Mesendoderm (in vitro differentiated cells): ENCODE results near the gene ULBP3.
A peak's percentile ranks its signal among the peaks of the same experiment; 100 is the strongest.
"Not testable (repeated sequence)": the region's sequence is repeated elsewhere in the genome, so short reads cannot be mapped to it uniquely, and the experiment has no call there.

Experiments
- DNase-seq: peaks from one replicate; pipeline ENCODE4 v3.0.0; 2013
- H2AK5ac ChIP-seq: 2 replicates; pipeline ENCODE4 v1.6.1; 2013; ENCODE audit warnings: low read length, inconsistent platforms
- H2BK120ac ChIP-seq: 2 replicates; pipeline ENCODE4 v1.6.1; 2013; ENCODE audit warnings: low read depth, mild to moderate bottlenecking, low read length, moderate library complexity, mixed read lengths
- H2BK15ac ChIP-seq: replicated peaks from 2 replicates; pipeline ENCODE4 v1.6.1; 2013; ENCODE audit warnings: low read depth, mild to moderate bottlenecking, moderate library complexity
- H2BK5ac ChIP-seq: 2 replicates; pipeline ENCODE4 v1.6.1; 2013; ENCODE audit warnings: low read length, inconsistent platforms
- H3K18ac ChIP-seq: 2 replicates; pipeline ENCODE4 v1.6.1; 2013; ENCODE audit warnings: mild to moderate bottlenecking, low read length, mixed read lengths
- H3K23ac ChIP-seq: one replicate; pipeline ENCODE4 v1.6.1; 2013; ENCODE audit warnings: low read length
- H3K27ac ChIP-seq: 2 replicates; pipeline ENCODE4 v1.5.1; 2013; ENCODE audit warnings: low read depth, mild to moderate bottlenecking, inconsistent platforms, low read length, moderate library complexity
- H3K27me3 ChIP-seq: 2 replicates; pipeline ENCODE4 v1.6.1; 2013; ENCODE audit warnings: low read length, control low read depth, mild to moderate bottlenecking, inconsistent platforms; ENCODE audit not compliant: insufficient read depth, poor library complexity
- H3K36me3 ChIP-seq: 2 replicates; pipeline ENCODE4 v1.6.1; 2013; ENCODE audit warnings: low read length, inconsistent platforms; ENCODE audit not compliant: control insufficient read depth, insufficient read depth
- H3K4ac ChIP-seq: one replicate; pipeline ENCODE4 v1.6.1; 2013; ENCODE audit warnings: low read depth, mild to moderate bottlenecking, low read length, moderate library complexity
- H3K4me1 ChIP-seq: 2 replicates; pipeline ENCODE4 v1.6.1; 2013; ENCODE audit warnings: low read depth, low read length, inconsistent platforms; ENCODE audit not compliant: control insufficient read depth
- H3K4me2 ChIP-seq: 2 replicates; pipeline ENCODE4 v1.6.1; 2013; ENCODE audit warnings: low read length
- H3K4me3 ChIP-seq: 2 replicates; pipeline ENCODE4 v1.5.1; 2013; ENCODE audit warnings: mild to moderate bottlenecking, low read length
- H3K56ac ChIP-seq: one replicate; pipeline ENCODE4 v1.6.1; 2013; ENCODE audit warnings: low read length
- H3K79me1 ChIP-seq: 2 replicates; pipeline ENCODE4 v1.6.1; 2013; ENCODE audit warnings: low read length, inconsistent platforms
- H3K79me2 ChIP-seq: 2 replicates; pipeline ENCODE4 v1.6.1; 2013; ENCODE audit warnings: mild to moderate bottlenecking, low read length; ENCODE audit not compliant: control insufficient read depth, insufficient read depth
- H3K9ac ChIP-seq: 2 replicates; pipeline ENCODE4 v1.6.1; 2013; ENCODE audit warnings: low read length, inconsistent platforms
- H4K5ac ChIP-seq: one replicate; pipeline ENCODE4 v1.6.1; 2013; ENCODE audit warnings: low read length
- H4K8ac ChIP-seq: one replicate; pipeline ENCODE4 v1.6.1; 2013; ENCODE audit warnings: low read depth, mild to moderate bottlenecking, control low read depth, low read length, moderate library complexity
- WGBS: extraction: QIAGEN DNeasy Blood & Tissue Kit; methylation state at CpG from one replicate; pipeline ENCODE4 v1.1.7; 2013; ENCODE audit warnings: low lambda C conversion rate, missing lambda C conversion rate; ENCODE audit not compliant: insufficient coverage; ENCODE audit errors: extremely low coverage; 5-methylcytosine and 5-hydroxymethylcytosine counted together

ULBP3 gene

DNA sequence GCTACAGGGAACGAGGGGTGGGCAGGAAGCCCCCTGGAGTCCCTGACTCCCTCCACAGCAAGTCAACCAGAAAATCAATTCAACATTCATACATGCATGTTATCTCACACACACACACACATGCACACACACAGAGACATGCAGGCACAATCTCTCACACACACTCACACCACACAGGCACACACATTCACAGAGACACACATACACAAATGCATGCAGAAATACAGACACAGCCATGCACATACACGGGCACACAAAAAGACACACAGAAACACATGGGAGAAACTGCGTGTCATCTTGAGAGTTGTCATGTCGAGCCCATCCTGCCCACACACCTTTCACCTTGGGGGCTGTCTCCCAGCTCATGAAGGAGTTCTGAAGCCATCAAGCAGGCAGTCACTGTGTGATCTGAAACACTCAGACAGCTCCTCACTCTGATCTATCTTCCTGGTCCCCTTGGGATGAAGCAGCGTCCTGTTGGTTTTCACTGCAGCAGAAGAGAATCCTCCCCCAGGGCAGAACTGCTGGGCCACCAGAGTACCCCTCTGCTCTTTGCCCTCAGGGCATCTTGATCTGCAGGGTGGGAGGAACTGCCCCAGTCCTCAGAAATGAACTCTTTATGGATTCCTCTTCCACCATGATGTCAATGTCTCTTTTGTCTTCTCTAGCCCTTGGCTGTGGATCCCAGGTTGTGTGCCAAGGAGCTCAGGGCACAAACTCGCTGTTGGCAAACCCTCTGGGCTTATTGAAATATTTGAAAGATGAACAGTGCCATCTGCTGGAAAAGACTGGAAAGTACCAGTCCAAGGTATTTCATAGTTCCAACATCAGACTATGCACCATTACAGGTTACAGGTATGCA is 52.4 kb downstream of the ULBP3 start:
- H3K36me3 ChIP-seq, result no peaks in the 10 kb centered on the region
- WGBS, result no CpG with 5 or more reads among the region's 6 CpGs
- no peaks in the 10 kb centered on the region for H3K4me1 ChIP-seq
- no peak overlapping the region for H3K56ac ChIP-seq
- peaks cover 15% of the 10 kb centered on the region for H3K27me3 ChIP-seq
- no peaks in the 10 kb centered on the region for H3K79me1 ChIP-seq
- no peaks in the 10 kb centered on the region for H3K79me2 ChIP-seq
- no peak overlapping the region for H3K4ac ChIP-seq
- no peak overlapping the region for H3K9ac ChIP-seq
- no peak overlapping the region for H2BK15ac ChIP-seq
- H2BK120ac ChIP-seq, result no peak overlapping the region
- no peak overlapping the region for H3K4me3 ChIP-seq
- H2BK5ac ChIP-seq, result no peak overlapping the region
- no peak overlapping the region for H4K8ac ChIP-seq
- H3K27ac ChIP-seq, result no peak overlapping the region
- H3K23ac ChIP-seq, result no peak overlapping the region
- no peak overlapping the region for H3K4me2 ChIP-seq
- no peak overlapping the region for H4K5ac ChIP-seq
- DNase-seq, result peak; percentile 60
- no peak overlapping the region for H3K18ac ChIP-seq
- no peak overlapping the region for H2AK5ac ChIP-seq

DNA sequence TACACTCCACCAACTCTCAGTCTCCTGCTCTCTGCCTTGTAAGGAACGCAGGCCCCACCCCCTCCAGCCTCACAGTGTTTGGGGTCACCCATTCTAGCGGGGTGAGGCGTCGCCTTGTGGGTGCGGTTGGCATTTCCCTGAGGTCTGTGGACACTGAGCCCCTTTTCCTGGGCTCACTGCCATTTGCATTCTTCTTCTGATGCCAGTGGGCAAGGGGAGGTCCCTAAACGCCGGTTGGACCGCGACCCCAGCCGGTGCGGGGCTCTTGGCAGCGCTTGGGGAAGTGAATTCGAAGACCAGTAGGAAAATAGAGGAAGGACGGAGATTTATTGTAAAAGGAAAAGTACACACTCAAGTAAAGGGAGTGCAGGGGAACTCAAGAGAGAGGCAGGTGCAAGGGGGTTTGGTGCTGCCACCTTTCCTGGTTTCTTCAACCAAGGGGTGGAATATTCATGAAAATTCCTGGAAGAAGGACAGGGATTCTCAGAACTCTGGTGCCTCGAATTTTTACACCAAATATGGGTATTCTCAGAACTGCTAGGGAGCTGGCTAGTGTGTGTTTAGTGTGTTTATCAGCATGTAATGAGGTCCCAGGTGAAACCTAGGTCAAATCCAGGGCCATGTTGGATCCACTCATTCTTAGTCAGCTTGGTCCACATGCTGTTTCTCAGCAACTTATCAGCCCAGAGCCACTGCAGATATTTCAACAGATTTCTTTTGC is 53.5 kb downstream of the ULBP3 start:
- not testable (repeated sequence) for H3K56ac ChIP-seq, H3K27ac ChIP-seq, H3K4me3 ChIP-seq, H3K4me1 ChIP-seq, H3K36me3 ChIP-seq, H2BK120ac ChIP-seq, H3K79me2 ChIP-seq, H3K18ac ChIP-seq, H2BK5ac ChIP-seq, H4K8ac ChIP-seq, H2AK5ac ChIP-seq, H3K4me2 ChIP-seq, H3K23ac ChIP-seq, H3K79me1 ChIP-seq, H3K9ac ChIP-seq, DNase-seq, H4K5ac ChIP-seq, H3K4ac ChIP-seq, H2BK15ac ChIP-seq
- peaks cover 17% of the 10 kb centered on the region for H3K27me3 ChIP-seq
- WGBS, result no CpG with 5 or more reads among the region's 15 CpGs

DNA sequence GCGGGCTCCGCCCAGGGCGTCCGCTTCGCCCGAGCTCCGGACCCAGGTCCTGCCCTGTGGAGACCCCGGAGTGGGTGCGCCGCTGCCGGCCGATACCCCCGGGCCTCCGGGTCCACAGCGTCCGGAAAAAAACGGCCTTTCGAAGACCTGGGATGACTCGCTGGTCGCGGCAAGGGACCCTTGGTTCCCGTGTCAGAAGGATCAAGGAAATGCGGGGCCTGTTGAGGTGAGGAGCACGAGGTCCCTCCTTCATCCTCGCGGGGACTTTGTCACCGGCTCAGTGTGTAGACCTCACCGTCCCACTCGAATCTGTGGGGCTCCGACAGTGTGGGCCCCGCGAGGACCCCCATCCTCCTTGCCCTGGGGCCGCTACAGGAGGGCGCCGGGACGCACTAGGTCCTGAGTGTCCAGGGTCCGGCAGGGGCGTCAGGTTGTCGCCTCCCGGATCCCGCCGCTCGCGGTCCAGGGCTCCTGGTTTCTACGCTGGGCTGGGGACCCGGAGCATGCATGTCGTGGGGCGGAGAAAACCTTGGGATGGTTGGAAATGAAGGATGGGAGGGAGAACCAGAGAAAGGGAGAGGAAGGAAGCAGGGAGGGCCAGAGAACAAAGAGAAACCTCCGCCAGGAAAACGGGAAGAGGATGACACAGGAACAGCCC is 54.2 kb downstream of the ULBP3 start:
- not testable (repeated sequence) for H3K18ac ChIP-seq, H3K56ac ChIP-seq
- no CpG with 5 or more reads among the region's 50 CpGs for WGBS

DNA sequence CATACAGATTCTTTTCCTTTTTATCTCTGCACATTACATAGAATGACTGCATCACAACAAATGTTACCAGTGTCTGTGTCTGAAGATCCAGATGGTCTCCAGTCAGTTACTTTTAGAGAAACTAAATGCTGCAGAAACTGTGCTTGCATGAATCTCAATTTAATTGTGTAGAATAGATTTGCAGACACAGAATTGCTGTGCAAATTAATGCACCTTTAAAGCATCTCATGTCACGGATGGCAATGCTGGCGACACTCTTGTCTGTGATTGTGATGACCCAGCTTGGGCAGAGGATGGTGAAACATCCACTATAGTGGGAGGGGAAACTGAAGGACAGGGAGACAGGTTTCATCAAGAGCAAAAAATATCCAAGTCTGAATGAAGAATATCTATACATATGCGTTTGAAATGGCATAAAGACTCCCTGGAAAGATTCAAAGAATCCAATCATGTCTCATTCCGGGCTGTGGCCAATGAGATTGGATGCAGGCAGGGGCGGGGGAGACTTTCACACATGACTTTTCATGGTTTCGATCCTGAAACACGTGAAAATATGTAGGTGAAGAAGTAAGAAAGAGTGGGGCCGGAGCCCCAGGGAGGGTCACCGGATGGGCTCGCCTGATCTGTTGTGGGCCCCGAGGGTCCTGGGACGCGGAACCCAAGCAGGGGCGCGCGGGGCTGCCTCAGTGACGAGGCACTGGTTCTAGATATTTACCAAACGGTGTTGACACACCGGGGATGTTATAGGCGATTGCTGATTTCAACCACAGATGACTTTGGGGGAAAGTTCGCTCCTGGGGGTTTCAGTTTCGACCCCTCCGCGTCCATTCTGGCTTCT is 54.9 kb downstream of the ULBP3 start:
- H4K8ac ChIP-seq, H3K4me1 ChIP-seq, H3K23ac ChIP-seq, H2AK5ac ChIP-seq, H4K5ac ChIP-seq, H3K79me1 ChIP-seq, H3K56ac ChIP-seq, DNase-seq, H2BK120ac ChIP-seq, H3K4me3 ChIP-seq, H3K4me2 ChIP-seq, H3K4ac ChIP-seq, H3K79me2 ChIP-seq, H2BK5ac ChIP-seq, H3K27ac ChIP-seq, H2BK15ac ChIP-seq, H3K36me3 ChIP-seq, H3K9ac ChIP-seq, H3K18ac ChIP-seq: not testable (repeated sequence)
- H3K27me3 ChIP-seq, result peaks cover 21% of the 10 kb centered on the region
- no CpG with 5 or more reads among the region's 24 CpGs for WGBS

More for the DNA sequence above, 54.2 kb downstream of the ULBP3 start:
- not testable (repeated sequence) for H4K5ac ChIP-seq, H3K9ac ChIP-seq, H3K4me1 ChIP-seq, H3K23ac ChIP-seq, DNase-seq, H3K27ac ChIP-seq, H2AK5ac ChIP-seq, H4K8ac ChIP-seq, H3K36me3 ChIP-seq, H3K4me2 ChIP-seq, H2BK5ac ChIP-seq, H3K4ac ChIP-seq, H2BK15ac ChIP-seq, H2BK120ac ChIP-seq, H3K79me1 ChIP-seq, H3K79me2 ChIP-seq, H3K4me3 ChIP-seq
- H3K27me3 ChIP-seq, result peaks cover 21% of the 10 kb centered on the region

DNA sequence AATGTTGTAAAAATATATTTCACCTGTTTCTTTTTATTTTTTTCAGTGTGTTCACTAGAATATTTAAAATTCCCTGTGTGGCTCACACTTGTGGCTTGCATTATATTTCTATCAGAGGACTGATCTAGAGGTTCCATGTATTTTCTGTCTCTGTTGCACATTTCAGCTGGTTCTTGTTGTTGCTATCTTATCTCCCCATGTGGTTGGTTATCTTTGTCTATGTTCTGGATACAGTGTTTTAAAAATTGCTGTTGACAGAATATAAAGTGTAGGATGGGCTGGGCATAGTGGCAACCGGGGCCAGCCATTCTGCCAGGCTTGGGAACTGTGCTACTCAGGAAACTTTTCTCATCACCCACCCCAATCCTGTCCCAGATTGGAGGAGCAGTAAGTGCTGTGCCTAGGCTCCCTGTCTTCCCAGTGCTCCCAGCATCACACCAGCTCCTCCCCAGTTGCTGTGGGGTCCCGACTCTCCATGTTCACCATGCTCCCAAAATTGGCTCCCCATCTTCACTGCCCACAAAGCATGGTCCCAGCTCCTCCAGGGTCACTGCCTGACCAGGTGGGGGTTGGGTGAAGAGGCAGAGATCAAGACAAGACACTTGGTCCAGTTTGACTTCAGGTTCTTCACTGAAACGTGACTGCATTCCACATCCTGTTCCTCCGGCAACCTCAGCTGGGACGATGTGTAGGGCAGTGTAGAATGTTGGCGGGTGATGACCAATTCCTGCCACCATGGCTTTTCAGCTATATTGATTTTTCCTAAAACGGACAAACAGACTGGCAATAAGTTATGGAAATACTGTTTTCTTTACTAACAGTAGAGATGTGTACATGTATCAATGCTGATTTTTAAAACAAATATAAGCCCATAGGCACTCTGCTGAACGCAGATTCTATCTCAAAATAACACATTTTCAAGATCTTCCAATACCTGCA is 55.8 kb downstream of the ULBP3 start:
- not testable (repeated sequence) for H3K27ac ChIP-seq, H3K56ac ChIP-seq, H3K79me1 ChIP-seq, H4K5ac ChIP-seq, H3K36me3 ChIP-seq, H3K4me3 ChIP-seq, H3K4ac ChIP-seq, H2AK5ac ChIP-seq, H3K4me2 ChIP-seq, H3K9ac ChIP-seq, H2BK15ac ChIP-seq, H3K23ac ChIP-seq, H3K4me1 ChIP-seq, DNase-seq, H3K79me2 ChIP-seq, H4K8ac ChIP-seq, H3K18ac ChIP-seq, H2BK120ac ChIP-seq, H2BK5ac ChIP-seq
- WGBS, result no CpG with 5 or more reads among the region's 8 CpGs
- H3K27me3 ChIP-seq, result peaks cover 21% of the 10 kb centered on the region
